Activated CD4-positive, alpha-beta T cell treated with anti-CD3 and anti-CD28 coated beads, Interleukin-2, Interleukin-4, amounts not matched to agents 100 ng/mL and 50 ng/mL, durations not matched to agents 16 hours and 8 hours (primary cell): ENCODE data around the gene BARX1.

Source experiments
- DNase-seq: peaks from one replicate; pipeline ENCODE4 v3.0.0-alpha.2; 2020; ENCODE audit warnings: low spot score

BARX1 gene

DNA sequence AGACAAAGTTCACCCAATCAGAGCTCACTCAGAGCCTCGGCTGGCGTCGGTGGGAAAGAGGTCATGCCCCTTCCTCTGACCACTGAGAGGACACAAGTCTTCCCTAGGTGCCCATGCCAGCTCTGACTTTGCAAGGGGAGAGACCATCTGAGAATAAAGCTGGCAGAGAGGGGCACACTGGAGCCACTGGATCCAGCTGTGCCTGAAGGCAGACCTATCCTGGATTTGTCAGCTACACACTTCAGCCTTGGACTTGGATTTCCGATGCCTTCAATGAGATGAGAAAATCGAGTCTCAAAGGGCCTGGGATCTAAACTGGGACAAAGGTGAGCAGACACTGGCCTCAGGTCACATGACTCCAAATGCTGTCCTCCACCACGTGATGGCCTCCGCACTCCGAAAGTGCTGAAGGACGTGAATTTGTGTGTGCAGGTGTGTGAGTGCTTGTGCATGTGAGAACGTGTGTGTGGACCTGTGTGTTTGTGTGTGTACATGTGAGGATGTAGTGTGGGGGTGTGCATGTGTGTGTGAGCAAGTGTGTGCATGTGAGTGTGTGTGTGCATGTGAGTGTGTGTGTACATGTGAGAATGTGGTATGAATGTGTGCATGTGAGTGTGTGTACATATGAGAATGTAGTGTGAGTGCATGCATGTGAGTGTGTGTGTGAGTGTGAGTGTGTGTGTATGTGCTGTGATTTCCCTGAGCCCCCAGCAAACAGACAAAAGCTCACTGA, 37.9 kb downstream of the BARX1 start:
- no peak for DNase-seq

- DNase-seq, result no peak
These were observed 38.8 kb downstream of the BARX1 start for GRCh38 chr9:93916358-93916757.

DNA sequence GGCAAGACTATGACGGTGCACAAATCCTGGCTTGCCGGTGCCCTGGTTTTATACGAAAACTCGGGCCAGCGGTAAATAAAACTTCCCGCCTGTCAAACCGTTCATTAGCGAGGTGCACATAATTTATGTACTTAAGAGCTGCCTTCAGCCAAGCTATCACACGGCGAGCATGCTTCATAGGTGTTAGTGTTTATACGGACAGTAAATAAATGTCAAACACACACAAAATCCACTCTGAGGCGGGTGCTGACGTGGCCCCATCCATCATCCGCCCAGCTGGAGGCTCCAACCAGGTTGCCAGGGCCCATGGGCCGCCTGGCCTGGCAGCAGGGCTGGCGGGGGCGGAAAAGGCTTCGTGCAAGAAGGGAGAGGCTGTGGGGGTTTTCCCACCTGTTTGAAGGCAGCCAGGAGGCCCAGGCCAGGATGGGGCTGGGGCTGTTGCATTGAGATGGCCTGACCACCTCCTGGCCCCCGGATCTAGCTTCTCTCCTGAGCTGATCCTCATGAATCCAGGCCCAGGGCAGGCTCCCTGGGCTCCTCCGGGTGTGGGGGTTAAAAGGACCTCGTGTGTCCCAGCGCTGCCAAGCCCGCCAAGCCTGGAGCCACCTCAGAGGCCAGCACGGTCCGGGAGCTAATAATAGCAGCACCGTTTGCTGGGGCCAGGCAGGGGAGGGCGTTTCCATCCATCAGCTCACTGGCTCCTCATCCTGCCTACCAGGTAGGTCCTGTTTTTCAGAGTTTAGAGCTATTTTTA, 43.2 kb downstream of the BARX1 start:
- DNase-seq, result no peak

GRCh38 chr9:93911136-93911745, 43.9 kb downstream of the BARX1 start:
- no peak for DNase-seq

- no peak for DNase-seq
These were observed 44.6 kb downstream of the BARX1 start for GRCh38 chr9:93910598-93910997.

- no peak for DNase-seq
These were observed 45.0 kb downstream of the BARX1 start for GRCh38 chr9:93910196-93910595.

DNA sequence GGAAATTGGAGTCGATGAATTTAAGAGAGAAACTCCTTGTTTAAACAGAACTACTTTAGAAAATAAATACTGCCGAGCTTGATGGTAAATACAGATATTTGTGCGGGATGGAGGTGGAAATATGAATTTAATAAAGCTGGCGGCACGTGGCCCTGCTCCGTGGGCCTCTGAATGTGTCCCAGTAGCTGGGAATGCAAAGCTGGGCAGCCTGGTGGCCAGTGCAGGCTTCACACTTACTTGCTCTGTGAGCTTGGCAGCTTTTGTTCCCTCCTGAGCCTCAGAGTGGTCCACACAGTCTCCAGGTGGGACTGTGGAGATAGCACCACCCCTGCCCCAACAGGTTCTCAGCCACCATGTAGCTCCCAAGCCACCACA, 45.9 kb downstream of the BARX1 start:
- DNase-seq, result no peak

- no peak for DNase-seq
These were observed 46.4 kb downstream of the BARX1 start for GRCh38 chr9:93908591-93909241.

- no peak for DNase-seq
These were observed 47.5 kb downstream of the BARX1 start for GRCh38 chr9:93907551-93908199.

- no peak for DNase-seq
These were observed 48.8 kb downstream of the BARX1 start for GRCh38 chr9:93906195-93906880.

- DNase-seq, result no peak
These were observed 49.6 kb downstream of the BARX1 start for GRCh38 chr9:93905473-93906133.

- no peak for DNase-seq
These were observed 50.3 kb downstream of the BARX1 start for GRCh38 chr9:93904649-93905472.

DNA sequence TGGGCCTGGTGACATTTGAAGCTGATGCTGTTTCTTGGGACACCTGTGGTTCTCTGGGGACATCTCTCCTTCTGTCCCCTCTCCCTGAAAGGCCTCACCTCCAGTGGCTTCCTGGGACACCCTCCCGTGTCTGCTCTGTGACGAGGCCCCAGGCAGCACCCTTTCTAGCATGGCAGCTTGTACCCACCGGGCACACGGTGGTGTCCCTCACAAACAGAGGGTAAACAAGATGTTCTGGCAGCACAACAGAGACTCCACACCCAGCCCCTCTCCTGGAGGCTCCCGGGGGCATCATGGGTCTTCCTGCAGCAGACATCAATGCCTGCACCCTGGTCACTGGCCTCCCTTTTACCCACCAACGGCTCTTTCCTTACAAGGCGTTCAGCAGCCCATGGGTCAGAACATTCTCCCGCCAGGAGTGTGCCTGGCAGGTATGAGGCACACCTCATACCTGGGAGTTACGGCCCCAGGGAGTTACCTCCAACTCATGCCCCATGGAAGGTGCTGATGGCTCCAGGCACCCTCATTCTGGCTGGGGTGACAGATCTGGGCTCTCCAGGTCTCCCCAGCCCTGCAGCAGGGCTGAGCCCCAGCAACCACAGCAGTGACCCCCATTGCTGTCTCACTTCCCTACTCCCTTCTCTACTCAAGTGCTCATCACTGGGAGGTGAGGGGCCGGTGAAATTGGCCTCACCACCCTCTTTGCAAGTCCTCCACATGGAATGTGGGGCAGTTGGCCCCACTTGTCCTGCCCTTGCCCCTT, 51.1 kb downstream of the BARX1 start:
- no peak for DNase-seq

GRCh38 chr9:93902780-93903655, 52.1 kb downstream of the BARX1 start:
- no peak for DNase-seq

DNA sequence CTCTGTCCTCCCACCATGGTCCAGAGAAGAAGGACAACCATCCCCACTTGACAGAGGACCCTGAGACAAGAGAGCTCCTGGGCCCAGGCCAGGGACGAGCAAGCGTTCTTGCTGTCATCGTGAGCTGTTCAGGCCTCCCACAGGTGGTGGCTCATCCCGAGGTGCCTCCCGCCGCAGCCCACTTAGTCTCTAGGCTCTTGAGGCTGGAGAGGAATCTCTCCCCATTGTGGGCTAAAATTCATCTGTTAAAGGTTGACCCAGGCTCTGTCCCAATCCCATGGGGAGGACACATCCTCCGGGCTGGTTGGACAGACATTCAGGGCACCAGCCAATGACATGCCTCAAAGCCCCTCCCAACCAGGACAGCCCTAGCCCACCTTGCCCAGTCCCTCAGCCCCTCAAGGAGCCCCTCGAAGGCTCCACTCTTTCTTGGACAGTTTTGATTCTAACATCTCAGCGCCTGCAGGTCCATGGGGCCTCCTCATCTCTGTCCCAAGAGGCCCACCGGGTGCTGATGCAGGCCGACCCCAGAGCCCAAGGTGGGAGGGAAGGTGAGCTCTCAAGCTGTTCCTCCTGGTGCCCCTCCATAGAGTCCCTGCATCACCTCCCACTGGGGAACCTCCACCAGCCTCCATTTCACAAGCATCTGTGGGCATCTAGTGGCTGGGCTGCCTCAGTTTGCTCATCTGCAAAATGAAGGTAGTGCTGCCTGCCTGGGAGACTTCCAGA, 52.9 kb downstream of the BARX1 start:
- no peak for DNase-seq
